Right cardiac atrium (tissue), 5 donors: Measurements from ENCODE around the gene SPATA13. TPM values are rescaled to one million over a fixed set of nuclear protein-coding genes. Genes with fewer than 3 reads are reported as not detected.
A peak's percentile ranks its signal among the peaks of the same experiment; 100 is the strongest.

Experiments used
- ATAC-seq, 2 donors: fragments of 200-7000 bp; cut with Tn5 transposase; one replicate each; pipeline versions ENCODE4 v1.8.0 to v1.9.1; 2020; ENCODE audit warnings: moderate library complexity in 2 of 2, mild to moderate bottlenecking in 1 of 2
- DNase-seq, 3 donors: peaks; one replicate each; pipeline ENCODE4 v3.0.0-alpha.2; 2020
- H3K27ac ChIP-seq: one replicate; pipeline ENCODE4 v1.5.1; 2013; ENCODE audit warnings: mild to moderate bottlenecking, low read length, control low read depth, moderate library complexity
- H3K27me3 ChIP-seq: one replicate; pipeline ENCODE4 v1.6.1; 2013; ENCODE audit not compliant: control insufficient read depth, insufficient read depth
- H3K4me1 ChIP-seq: one replicate; pipeline ENCODE4 v1.6.1; 2013; ENCODE audit warnings: low read length; ENCODE audit not compliant: control insufficient read depth, insufficient read depth
- H3K4me3 ChIP-seq: one replicate; pipeline ENCODE4 v1.5.1; 2013; ENCODE audit warnings: low read length, control low read depth
- H3K9me3 ChIP-seq: one replicate; pipeline ENCODE4 v1.6.1; 2013; ENCODE audit warnings: low read length; ENCODE audit not compliant: control insufficient read depth
- WGBS: extraction: QIAGEN DNeasy Blood & Tissue Kit; methylation state at CpG from one replicate; pipeline ENCODE4 v1.1.7; 2013; 5-methylcytosine and 5-hydroxymethylcytosine counted together
- intact Hi-C, 4 donors: fragments of 100-400 bp; cut with DNase I; formaldehyde crosslinking; loops; one replicate each; pipeline versions ENCODE4 v1.11.0 to v1.14.0; 2022 to 2023
- polyA plus RNA-seq: library from polyadenylated mRNA; stranded (reverse); fragments of 200-250 nt; gene quantifications from one replicate; pipeline ENCODE4 v1.2.3, GENCODE V29; 2013
- total RNA-seq, 4 donors: library from RNA; stranded (reverse); fragmentation: NEBNext Ultra II Directional; extraction: Animal tissue kit (Norgen Biotek cat#: 25700); gene quantifications; one replicate each; pipeline ENCODE4 v1.2.1, GENCODE V29; 2021
- donor health status: healthy with polysubstance abuse.
- donor health status: DM: no; HTN: yes; CAD: no.
- donor health status: DM: no; HTN: no; CAD: no.
- donor health status: DM: no; HTN: yes; CAD: no; lungs with severe emphysema.
- donor health status: DM: yes; HTN: yes; CAD: no.

Gene SPATA13
- total and polyA plus RNA-seq, 5 donors: 8.7 to 10.6 (median 9.1) TPM

- WGBS: 89% methylated on average over 1 of the region's 1 CpG
- intact Hi-C loops: no loop called here
- no peak overlapping the region for H3K4me3 ChIP-seq
- no peak for DNase-seq
- H3K27ac ChIP-seq: no peak overlapping the region
- no peak for ATAC-seq
- no peaks in the 10 kb centered on the region for H3K27me3 ChIP-seq
- H3K9me3 ChIP-seq: no peaks in the 10 kb centered on the region
- H3K4me1 ChIP-seq: no peaks in the 10 kb centered on the region
Observed at GRCh38 chr13:24237356-24237755, 76.8 kb downstream of the SPATA13 start.

GRCh38 chr13:24241336-24241735 is 80.8 kb downstream of the SPATA13 start:
- ATAC-seq: no peak
- Histone ChIP-seq H3K4me1 (no peaks in the 10 kb centered on the region), H3K27me3 (no peaks in the 10 kb centered on the region), H3K27ac (no peak overlapping the region), H3K4me3 (no peak overlapping the region), H3K9me3 (no peaks in the 10 kb centered on the region)
- intact Hi-C loops: no loop called here
- DNase-seq: no peak
- WGBS: 97% methylated on average over 10 of the region's 10 CpGs

- 97% methylated on average over 5 of the region's 5 CpGs for WGBS
- no peaks in the 10 kb centered on the region for H3K9me3 ChIP-seq
- intact Hi-C loops: no loop called here
Observed at GRCh38 chr13:24242100-24242499, 81.6 kb downstream of the SPATA13 start.

GRCh38 chr13:24243302-24243701 is 82.8 kb downstream of the SPATA13 start:
- Histone ChIP-seq H3K4me3 (no peak overlapping the region), H3K27ac (no peak overlapping the region), H3K9me3 (no peaks in the 10 kb centered on the region), H3K27me3 (no peaks in the 10 kb centered on the region), H3K4me1 (no peaks in the 10 kb centered on the region)
- intact Hi-C loops: no loop called here
- DNase-seq (no peak), ATAC-seq (peak in 1 of 2 donors; percentile 36)
- WGBS: 73% methylated on average over 2 of the region's 2 CpGs

More at GRCh38 chr13:24242100-24242499, 81.6 kb downstream of the SPATA13 start:
- DNase-seq (no peak), ATAC-seq (no peak)
- Histone ChIP-seq H3K27ac (no peak overlapping the region), H3K27me3 (no peaks in the 10 kb centered on the region), H3K4me1 (no peaks in the 10 kb centered on the region), H3K4me3 (no peak overlapping the region)

- H3K4me1 ChIP-seq: no peaks in the 10 kb centered on the region
- ATAC-seq: no peak
- no peak for DNase-seq
- H3K9me3 ChIP-seq: no peaks in the 10 kb centered on the region
- intact Hi-C loops: no loop called here
- 92% methylated on average over 6 of the region's 6 CpGs for WGBS
- no peaks in the 10 kb centered on the region for H3K27me3 ChIP-seq
- H3K4me3 ChIP-seq: no peak overlapping the region
- no peak overlapping the region for H3K27ac ChIP-seq
Observed at GRCh38 chr13:24244802-24245201, 84.3 kb downstream of the SPATA13 start.

GRCh38 chr13:24247016-24247415 is 86.5 kb downstream of the SPATA13 start:
- ATAC-seq: no peak
- Histone ChIP-seq H3K4me3 (no peak overlapping the region), H3K4me1 (no peaks in the 10 kb centered on the region), H3K27me3 (no peaks in the 10 kb centered on the region), H3K27ac (no peak overlapping the region), H3K9me3 (no peaks in the 10 kb centered on the region)
- DNase-seq: no peak
- 65% methylated on average over 5 of the region's 5 CpGs for WGBS
- intact Hi-C loops: no loop called here

GRCh38 chr13:24249624-24250023 is 89.1 kb downstream of the SPATA13 start:
- intact Hi-C loops: no loop called here
- 90% methylated on average over 9 of the region's 9 CpGs for WGBS

GRCh38 chr13:24250376-24251057 is 90.0 kb downstream of the SPATA13 start:
- no peaks in the 10 kb centered on the region for H3K27me3 ChIP-seq
- DNase-seq: no peak
- H3K4me1 ChIP-seq: no peaks in the 10 kb centered on the region
- 77% methylated on average over 7 of the region's 7 CpGs for WGBS
- intact Hi-C loops: no loop called here
- H3K9me3 ChIP-seq: no peaks in the 10 kb centered on the region
- ATAC-seq: no peak
- H3K4me3 ChIP-seq: no peak overlapping the region
- no peak overlapping the region for H3K27ac ChIP-seq

More at GRCh38 chr13:24249624-24250023, 89.1 kb downstream of the SPATA13 start:
- Histone ChIP-seq H3K27ac (no peak overlapping the region), H3K9me3 (no peaks in the 10 kb centered on the region), H3K27me3 (no peaks in the 10 kb centered on the region), H3K4me1 (no peaks in the 10 kb centered on the region), H3K4me3 (no peak overlapping the region)
- no peak for DNase-seq
- no peak for ATAC-seq

GRCh38 chr13:24251525-24251924 is 91.0 kb downstream of the SPATA13 start:
- Histone ChIP-seq H3K4me3 (no peak overlapping the region), H3K27me3 (no peaks in the 10 kb centered on the region), H3K27ac (no peak overlapping the region), H3K4me1 (no peaks in the 10 kb centered on the region), H3K9me3 (no peaks in the 10 kb centered on the region)
- ATAC-seq: no peak
- DNase-seq: no peak
- WGBS: 95% methylated on average over 17 of the region's 17 CpGs
- intact Hi-C loops: no loop called here

GRCh38 chr13:24252136-24252535 is 91.6 kb downstream of the SPATA13 start:
- intact Hi-C loops: no loop called here
- no peak for ATAC-seq
- DNase-seq: no peak
- Histone ChIP-seq H3K9me3 (no peaks in the 10 kb centered on the region), H3K27me3 (no peaks in the 10 kb centered on the region), H3K4me1 (no peaks in the 10 kb centered on the region), H3K27ac (no peak overlapping the region), H3K4me3 (no peak overlapping the region)
- 88% methylated on average over 6 of the region's 6 CpGs for WGBS

GRCh38 chr13:24253520-24254145 is 93.1 kb downstream of the SPATA13 start:
- H3K27me3 ChIP-seq: no peaks in the 10 kb centered on the region
- H3K27ac ChIP-seq: no peak overlapping the region
- no peaks in the 10 kb centered on the region for H3K4me1 ChIP-seq
- ATAC-seq (no peak), DNase-seq (no peak)
- H3K4me3 ChIP-seq: no peak overlapping the region
- 85% methylated on average over 9 of the region's 9 CpGs for WGBS
- intact Hi-C loops: no loop called here
- no peaks in the 10 kb centered on the region for H3K9me3 ChIP-seq
